HT-29 (cell line): ENCODE results near the gene FAP. TPM values are rescaled to one million over a fixed set of nuclear protein-coding genes. Genes with fewer than 3 reads are reported as not detected.

ENCODE experiments used
- DNase-seq: peaks from one replicate; pipeline ENCODE4 v3.0.0-alpha.2; 2015; ENCODE audit warnings: low spot score
- total RNA-seq: library from RNA; depleted of rRNA; stranded (reverse); fragments of >200 nt; shearing (Covaris generic); gene quantifications from 2 replicates; pipeline ENCODE4 v1.2.3, GENCODE V29; 2014

Gene FAP
- total RNA-seq, 1 experiment from 2014 or later: not detected

- DNase-seq: no peak
Observed at GRCh38 chr2:162185541-162186232, 57.6 kb downstream of the FAP start.

DNA sequence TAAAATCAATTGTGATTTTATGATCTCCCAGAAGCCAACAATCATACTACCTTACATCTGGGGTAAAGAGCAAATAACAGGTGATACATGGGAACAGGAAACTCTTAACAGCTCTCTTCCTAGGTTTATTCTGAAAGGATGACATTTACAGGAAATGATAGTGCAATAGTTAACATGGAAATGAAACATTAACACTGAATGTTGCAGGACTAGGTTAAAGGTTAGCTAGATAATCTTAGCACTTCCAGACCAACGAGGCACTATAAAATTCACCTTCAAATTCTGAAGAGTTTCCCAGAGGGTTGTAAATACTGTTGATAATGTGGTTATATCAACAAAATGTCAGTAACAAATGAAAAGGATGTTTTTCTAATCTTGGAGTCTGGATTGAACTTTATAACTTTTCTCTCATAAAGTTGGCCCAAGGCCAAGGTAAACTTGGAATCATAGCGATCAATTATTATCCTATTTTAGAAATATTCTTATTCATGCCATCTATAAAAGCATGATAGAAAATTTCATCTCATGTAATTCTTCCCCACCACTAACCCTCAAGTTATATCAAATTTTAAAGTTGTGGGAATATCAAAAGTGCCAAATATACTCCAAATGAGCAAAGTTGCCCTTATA, 58.3 kb downstream of the FAP start:
- DNase-seq: peak; percentile 51

DNA sequence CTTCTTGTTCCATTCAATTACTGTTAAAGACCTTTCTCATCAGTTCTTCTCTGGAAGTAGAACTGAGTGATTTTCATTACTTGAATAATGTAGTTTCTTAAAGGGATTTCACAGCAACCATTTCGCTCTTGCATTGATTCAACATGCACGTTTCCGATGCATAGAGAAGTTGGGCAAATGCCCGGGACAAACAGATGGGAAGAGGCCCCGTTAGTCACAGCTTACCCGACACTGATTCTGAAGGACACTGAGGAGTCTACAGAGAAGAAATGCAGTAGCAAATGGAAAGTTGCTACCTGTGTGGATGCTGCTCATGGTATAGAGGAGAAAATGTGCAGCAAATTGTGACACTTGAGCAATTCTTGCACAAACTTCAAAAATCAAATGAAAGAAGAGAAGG, 58.9 kb downstream of the FAP start:
- no peak for DNase-seq

GRCh38 chr2:162182395-162182794, 60.9 kb downstream of the FAP start:
- DNase-seq: no peak

DNA sequence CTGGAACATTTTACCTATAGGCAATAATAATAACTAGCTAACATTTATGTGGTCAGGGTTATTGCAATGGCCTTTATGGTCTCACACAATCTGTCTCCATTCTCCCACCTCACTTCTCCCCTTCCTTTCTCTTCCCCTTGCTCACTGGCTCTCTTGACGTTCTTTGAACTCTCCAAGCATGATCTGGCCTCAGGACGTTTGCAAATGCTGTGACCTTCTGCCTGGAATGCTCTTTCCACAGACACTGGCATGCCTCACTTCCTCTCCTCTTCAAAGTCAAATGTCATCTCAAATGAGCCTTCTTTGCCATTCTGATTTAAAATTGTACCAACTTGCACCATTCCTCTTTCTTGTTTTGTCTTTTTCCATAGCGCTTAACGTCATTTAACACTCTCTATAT, 65.9 kb downstream of the FAP start:
- DNase-seq: no peak

GRCh38 chr2:162175714-162176113, 67.5 kb downstream of the FAP start:
- no peak for DNase-seq

DNA sequence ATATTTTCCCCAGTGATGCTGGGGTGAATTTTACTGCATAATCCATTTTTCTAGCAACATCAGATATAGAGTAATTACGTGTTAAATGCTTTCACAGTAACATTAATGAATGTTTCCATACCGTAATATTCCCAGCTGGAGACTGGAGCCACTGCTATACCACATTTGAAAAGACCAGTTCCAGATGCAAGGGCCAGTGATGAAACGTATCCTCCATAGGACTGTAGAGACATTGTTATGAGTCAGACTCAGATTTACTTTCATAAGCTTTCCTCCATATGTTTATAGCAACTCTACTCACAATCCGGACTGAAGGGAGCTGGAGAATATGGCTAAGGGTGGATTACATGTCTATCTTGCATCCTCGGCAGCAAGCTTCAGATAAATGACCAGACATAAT, 68.5 kb downstream of the FAP start:
- DNase-seq: no peak

GRCh38 chr2:162172802-162173370, 70.4 kb downstream of the FAP start:
- DNase-seq: no peak

GRCh38 chr2:162166745-162167144, 76.5 kb downstream of the FAP start:
- no peak for DNase-seq

DNA sequence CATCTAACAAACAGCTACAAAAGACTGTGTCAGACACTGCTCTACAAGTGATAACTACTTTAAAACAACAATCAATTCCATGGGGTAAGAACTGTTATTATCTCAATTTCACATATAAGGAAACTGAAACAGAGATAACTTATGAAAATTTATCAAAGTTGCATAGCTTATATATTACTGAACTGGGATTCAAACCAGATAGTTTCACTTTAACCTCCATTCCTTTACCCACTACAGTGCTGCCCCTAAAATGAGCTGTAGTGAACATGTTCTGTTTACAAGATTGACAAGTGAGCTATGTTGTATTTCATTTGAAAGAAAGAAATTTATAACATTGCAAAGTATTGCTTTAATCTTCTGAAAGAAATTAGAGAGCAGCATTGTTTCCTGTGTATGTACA, 77.1 kb downstream of the FAP start:
- no peak for DNase-seq

DNA sequence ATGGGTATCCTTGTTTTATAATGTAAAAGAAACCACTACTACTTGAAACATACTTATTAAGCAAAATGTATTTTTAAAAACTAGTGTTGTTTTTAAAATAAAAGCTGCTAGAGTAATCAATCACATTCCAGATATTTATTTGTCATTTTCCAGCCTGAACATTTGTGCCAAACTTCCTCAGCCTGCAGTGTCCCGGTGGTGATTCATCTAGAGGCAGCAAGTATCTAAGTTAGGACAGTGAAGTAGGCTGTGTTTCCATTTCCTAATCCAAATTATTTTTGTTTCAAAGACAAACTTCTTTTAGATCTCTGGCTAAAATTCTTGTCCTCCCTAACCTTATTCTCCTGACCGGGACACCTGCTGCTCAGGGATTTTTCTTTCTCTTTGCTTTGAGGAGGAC, 78.4 kb downstream of the FAP start:
- DNase-seq: no peak

GRCh38 chr2:162159446-162159845, 83.8 kb downstream of the FAP start:
- no peak for DNase-seq

- DNase-seq: no peak
Observed at GRCh38 chr2:162156149-162156548, 87.1 kb downstream of the FAP start.

DNA sequence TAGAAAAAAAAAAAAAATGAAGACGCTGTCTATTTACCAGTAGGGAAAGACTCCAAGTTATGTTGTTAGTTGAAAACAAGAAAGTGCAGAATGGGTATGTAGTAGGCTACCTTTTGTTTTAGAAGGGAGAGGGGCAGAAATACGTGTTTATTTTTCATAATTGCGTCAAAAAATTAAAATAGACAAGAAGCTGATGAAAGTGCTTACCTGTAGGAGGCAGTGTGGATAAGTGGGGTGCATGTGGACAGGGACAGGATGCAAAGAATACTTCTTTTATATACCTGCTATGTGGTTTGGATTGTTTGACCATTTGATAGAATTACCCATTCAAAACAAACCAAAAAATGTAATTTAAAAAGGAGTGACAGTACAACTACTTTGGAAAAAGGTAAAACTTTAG, 88.2 kb downstream of the FAP start:
- DNase-seq: no peak

- peak; percentile 90 for DNase-seq
Observed at GRCh38 chr2:162153608-162154224, 89.5 kb downstream of the FAP start.

GRCh38 chr2:162152147-162152546, 91.1 kb downstream of the FAP start, which contains the start of gene GCG:
Gene GCG, minus strand, starts transcription at chr2:162152247. Its CDS starts 3,069 bp downstream, at chr2:162149178.
- no peak for DNase-seq

- DNase-seq: no peak
Observed at GRCh38 chr2:162149940-162150339, 93.3 kb downstream of the FAP start.

- DNase-seq: no peak
Observed at GRCh38 chr2:162149466-162149865, 93.8 kb downstream of the FAP start.

- DNase-seq: no peak
Observed at GRCh38 chr2:162148956-162149355, 94.3 kb downstream of the FAP start.

DNA sequence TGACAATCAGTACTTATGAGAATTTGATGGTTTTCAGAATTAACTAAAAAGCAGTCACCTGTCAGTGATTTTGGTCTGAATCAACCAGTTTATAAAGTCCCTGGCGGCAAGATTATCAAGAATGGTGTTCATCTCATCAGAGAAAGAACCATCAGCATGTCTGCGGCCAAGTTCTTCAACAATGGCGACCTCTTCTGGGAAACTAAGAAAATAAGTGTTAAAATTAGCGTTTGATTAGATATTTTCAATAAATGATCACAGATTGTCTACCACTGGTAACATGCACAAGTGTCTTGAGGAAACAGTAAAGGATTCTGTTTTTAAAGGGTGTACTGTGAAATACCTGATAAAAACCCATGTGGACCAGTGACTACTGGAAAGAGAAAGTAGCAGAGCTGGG, 99.3 kb downstream of the FAP start:
- no peak for DNase-seq

DNA sequence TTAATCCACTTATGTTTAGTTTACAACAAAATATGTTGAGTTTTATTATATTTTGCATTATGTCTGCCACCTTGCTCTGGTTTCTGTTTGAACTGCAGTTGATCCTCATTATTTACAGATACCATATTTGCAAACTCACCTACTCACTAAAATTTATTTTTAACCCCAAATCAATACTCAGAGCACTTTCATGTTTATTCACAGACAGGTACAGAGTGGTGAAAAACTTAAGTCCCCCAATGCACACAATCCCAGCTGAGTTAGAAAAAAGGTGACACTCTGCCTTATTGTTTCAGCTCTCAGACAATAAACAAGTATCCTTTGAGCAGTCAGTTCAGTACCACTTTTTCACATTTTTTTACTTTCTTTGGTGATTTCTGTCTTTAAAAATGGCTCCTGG, 104.9 kb downstream of the FAP start:
- DNase-seq: no peak

DNA sequence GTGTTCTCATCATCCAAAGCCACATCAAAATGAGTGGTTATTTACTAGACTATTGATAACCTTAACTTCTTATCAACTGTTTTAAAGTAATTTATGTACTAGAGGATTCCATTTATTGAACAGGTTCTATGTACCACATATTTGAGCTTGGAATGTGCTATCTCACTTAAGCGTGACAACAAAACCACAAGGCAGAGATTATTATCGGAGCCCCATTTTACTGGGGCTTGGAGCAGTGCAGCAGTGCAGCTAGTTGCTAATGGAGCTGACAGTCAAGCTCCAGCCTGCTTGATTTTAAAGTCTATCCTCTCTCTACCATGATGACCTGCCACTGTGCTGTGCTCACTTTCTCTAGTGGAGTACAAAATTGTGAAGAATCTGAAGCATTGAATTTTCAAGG, 115.8 kb downstream of the FAP start:
- DNase-seq: no peak

DNA sequence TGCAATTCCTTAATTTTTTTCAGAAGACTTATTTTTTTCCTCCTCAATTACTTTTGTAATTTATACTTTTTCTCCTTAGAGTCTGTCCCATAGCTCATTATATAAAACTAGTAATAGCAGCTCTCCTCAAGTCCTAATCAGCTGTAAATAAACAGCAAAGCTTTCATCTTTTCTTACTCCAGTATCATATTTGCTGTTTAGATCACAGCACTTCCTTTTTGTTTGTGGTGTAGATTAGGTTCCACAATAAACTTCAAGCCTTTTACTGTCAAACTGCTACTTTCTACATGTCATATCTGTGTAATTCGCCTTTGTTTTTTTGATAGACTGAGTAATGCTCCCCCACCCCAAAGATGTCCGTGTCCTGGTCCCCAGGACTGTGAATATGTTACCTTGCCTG, 116.7 kb downstream of the FAP start:
- no peak for DNase-seq
